GM12874 (cell line): ENCODE measurements around the gene GRPR.

Experiments used
- CTCF ChIP-seq: IDR thresholded peaks from 2 replicates; pipeline ENCODE4 v1.5.1; 2011; ENCODE audit warnings: low read depth, mild to moderate bottlenecking, control low read depth, low read length, moderate library complexity; ENCODE audit not compliant: insufficient read depth

The GRPR gene

DNA sequence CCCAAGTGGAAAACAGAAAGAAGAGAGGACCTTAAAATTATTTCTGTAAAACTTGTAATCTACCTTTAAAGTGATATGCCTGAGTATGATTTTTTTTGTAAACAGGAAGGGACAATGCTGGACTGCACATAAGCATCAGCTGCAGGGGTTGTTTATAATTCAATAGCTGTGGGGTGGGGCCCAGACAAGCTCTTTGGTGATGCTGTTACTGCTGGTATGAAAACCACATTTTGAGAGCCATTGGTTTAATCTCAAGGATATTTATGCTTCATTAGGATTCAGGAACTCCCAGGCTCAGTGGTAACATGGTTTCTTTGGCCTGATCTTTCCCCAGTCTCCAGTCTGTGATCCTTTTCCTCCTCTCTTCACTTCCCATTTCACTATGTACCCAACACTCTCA, 34.3 kb upstream of the GRPR start:
- no peak for TF ChIP-seq CTCF

DNA sequence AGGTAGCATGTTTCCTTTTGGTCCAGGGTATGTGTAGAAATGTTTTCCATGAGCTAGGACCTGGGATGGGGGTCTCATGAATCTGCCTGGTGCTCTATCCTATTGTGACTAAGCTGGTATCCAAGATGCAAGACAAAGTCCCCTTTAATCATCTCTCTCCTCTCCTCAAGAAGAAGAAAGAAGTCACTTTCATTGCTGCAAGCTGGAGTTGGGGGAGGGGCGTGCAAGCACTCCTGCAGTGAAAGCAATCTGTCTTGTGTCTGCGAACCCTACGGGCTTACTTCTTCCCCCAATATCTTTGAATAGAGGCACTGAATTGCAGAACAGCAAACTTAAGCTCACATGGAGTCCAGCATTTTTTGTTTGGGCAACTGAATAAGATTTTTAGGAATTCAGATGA, 27.2 kb upstream of the GRPR start:
- no peak for TF ChIP-seq CTCF

GRCh38 chrX:16100673-16101072, 22.7 kb upstream of the GRPR start:
- no peak for TF ChIP-seq CTCF

DNA sequence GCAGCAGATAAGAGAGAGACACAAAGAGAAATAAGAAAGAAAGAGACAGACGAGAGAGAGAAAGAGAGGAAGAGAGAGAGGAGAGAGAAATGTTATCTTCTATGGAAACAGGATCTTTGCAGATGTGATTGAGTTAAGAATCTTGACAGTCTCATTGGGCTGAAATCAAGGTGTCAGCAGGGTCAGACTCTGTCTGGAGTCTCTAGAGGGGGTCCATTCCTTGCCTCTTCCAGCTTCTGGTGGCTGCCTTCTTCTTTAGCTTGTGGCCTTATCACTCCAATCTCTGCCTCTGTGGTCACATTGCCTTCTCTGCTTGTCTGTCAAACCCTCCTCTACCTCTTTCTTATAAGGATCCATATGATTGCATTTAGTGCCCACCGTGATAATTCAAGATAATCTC, 21.8 kb upstream of the GRPR start:
- TF ChIP-seq CTCF = no peak

DNA sequence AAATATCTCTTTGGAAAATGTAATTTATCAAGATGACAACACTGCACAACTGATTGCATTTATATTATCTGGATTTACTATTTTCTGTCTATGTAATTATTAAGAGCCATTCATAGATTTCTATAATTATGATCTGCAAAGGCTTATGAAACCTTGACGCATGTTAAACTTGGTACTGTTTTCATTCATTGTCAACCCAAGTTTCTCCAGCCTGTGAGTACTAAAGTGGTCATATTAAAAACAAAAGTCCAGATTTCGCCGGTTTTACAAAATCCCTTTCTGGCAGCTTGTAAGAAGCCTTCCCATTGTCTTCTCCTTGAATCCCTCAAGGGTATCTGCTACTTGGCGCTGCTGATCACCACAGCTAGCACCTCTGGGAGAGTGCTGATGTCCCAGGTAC, 19.7 kb upstream of the GRPR start:
- TF ChIP-seq CTCF = no peak

DNA sequence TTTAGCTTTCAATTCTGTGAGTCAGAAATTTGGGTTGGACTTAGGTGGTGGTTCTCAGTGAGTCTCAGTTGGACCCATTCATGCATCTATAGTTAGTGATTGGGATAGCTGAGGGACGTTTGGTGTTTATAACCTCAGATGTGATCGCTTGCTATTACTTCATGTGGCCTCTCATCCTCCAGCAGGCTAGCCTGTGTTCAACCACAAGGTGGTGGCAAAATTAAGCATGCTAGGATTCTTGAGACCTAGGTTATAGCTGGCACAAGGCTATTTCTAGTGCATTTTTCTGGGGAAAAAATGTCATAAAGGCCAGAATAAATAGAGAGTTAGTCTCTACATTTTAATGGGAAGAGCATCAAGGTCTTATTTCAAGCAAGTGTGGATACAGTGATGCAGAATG, 10.9 kb upstream of the GRPR start:
- no peak for TF ChIP-seq CTCF

GRCh38 chrX:16113978-16114565, 9.3 kb upstream of the GRPR start:
- TF ChIP-seq CTCF = no peak
